ENCODE measurements around the gene BMS1.
"Not testable (repeated sequence)": the region's sequence is repeated elsewhere in the genome, so short reads cannot be mapped to it uniquely, and the experiment has no call there.

DNA sequence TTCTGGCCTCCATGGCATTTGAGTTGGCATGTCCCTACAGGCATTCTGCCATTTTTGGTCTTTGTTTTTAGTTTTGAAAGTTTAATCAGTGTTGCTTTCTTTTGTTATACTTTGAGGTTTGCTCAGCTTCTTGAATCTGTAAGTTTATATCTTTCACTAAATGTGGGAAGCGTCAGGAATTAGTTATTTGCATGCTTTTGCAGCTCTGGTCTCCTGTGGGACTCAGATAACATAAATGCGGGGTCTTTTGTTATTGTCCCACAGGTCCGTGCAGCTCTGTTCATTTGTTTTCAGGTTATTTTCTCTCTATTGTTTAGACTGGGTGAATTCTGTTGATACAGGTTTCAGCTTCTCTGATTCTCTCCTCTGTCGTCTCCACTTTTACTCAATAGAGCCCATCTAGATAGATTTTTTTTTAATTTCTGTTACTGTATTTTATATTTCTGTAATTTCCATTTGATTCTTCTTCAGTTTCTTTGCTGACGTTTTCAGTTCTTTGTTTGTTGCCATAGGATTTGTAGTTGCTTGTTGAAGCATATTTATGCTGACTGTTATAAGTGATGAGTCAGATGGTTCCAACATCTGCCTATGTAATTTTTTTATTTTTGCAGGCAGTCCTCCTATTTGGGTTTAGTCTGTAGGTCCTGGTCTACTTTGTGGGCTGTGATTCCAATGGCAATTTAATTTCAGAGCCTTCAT, 31.5 kb downstream of the BMS1 start:
- TF ChIP-seq ZNF121 (CRISPR knock-in tag; IDR thresholded peaks at IDR 0.05); EZH2 (conservative IDR thresholded peaks at IDR 0.05; ENCODE audit: low read depth, low read length): not testable (repeated sequence)
